Posterior vena cava (tissue), 2 donors: ENCODE data around the gene PPIAL4G. TPM values are rescaled to one million over a fixed set of nuclear protein-coding genes. Genes with fewer than 3 reads are reported as not detected.
"Not testable (repeated sequence)": the region's sequence is repeated elsewhere in the genome, so short reads cannot be mapped to it uniquely, and the experiment has no call there.

Experiments
- DNase-seq: peaks from one replicate; pipeline ENCODE4 v3.0.0-alpha.2; 2020; ENCODE audit warnings: low spot score
- intact Hi-C, 2 donors: fragments of 100-400 bp; cut with DNase I; formaldehyde crosslinking; loops; one replicate each; pipeline versions ENCODE4 v1.14.1 to v1.14.2; 2022 to 2023
- long read RNA-seq, 2 donors: library from polyadenylated mRNA; unstranded; transcript quantifications; one replicate each; pipeline ENCODE4 v2.0.0, GENCODE V29; 2020 to 2021
- total RNA-seq, 2 donors: library from RNA; stranded (reverse); fragmentation: NEBNext Ultra II Directional; extraction: Animal tissue kit (Norgen Biotek cat#: 25700); gene quantifications; one replicate each; pipeline ENCODE4 v1.2.1, GENCODE V29; 2021
- donor health status: DM: yes; HTN: yes; CAD: no.
- donor health status: DM: yes; HTN: yes; CAD: no.

The PPIAL4G gene
- total RNA-seq, result not detected
- long read RNA-seq, donor 1, result 0 reads
- long read RNA-seq, donor 2, result 0 reads

- DNase-seq, intact Hi-C loops: not testable (repeated sequence)
Observed at GRCh38 chr1:148483029-148483428, at the start of gene PPIAL4G. Gene PPIAL4G (minus strand): TSS chr1:148483302. CDS start chr1:148483252, 50 bp downstream.

GRCh38 chr1:148532158-148532557 lies 49.1 kb upstream of the PPIAL4G start:
- intact Hi-C loops, result not testable (repeated sequence)

GRCh38 chr1:148529101-148529567 lies 46.0 kb upstream of the PPIAL4G start:
- intact Hi-C loops, result not testable (repeated sequence)
- peak; percentile 58 for DNase-seq

More at GRCh38 chr1:148532158-148532557, 49.1 kb upstream of the PPIAL4G start:
- DNase-seq, result not testable (repeated sequence)

- DNase-seq, result not testable (repeated sequence)
Observed at GRCh38 chr1:148528591-148528990, 45.5 kb upstream of the PPIAL4G start.

GRCh38 chr1:148526587-148526986 lies 43.5 kb upstream of the PPIAL4G start:
- intact Hi-C loops, DNase-seq: not testable (repeated sequence)

More at GRCh38 chr1:148528591-148528990, 45.5 kb upstream of the PPIAL4G start:
- intact Hi-C loops, result not testable (repeated sequence)

- intact Hi-C loops, DNase-seq: not testable (repeated sequence)
Observed at GRCh38 chr1:148523205-148524144, 40.4 kb upstream of the PPIAL4G start.

GRCh38 chr1:148522561-148523204 lies 39.6 kb upstream of the PPIAL4G start:
- intact Hi-C loops, result not testable (repeated sequence)
- DNase-seq, result peak; percentile 94

GRCh38 chr1:148522072-148522471 lies 39.0 kb upstream of the PPIAL4G start:
- DNase-seq, result peak; percentile 95
- intact Hi-C loops, result not testable (repeated sequence)

GRCh38 chr1:148514310-148514709 lies 31.2 kb upstream of the PPIAL4G start:
- intact Hi-C loops, result not testable (repeated sequence)

GRCh38 chr1:148512571-148513184 lies 29.6 kb upstream of the PPIAL4G start:
- DNase-seq, intact Hi-C loops: not testable (repeated sequence)

More at GRCh38 chr1:148514310-148514709, 31.2 kb upstream of the PPIAL4G start:
- DNase-seq, result not testable (repeated sequence)

GRCh38 chr1:148493933-148494332 lies 10.8 kb upstream of the PPIAL4G start:
- DNase-seq, intact Hi-C loops: not testable (repeated sequence)

GRCh38 chr1:148481134-148481533 lies 2.0 kb downstream of the PPIAL4G start:
- intact Hi-C loops, DNase-seq: not testable (repeated sequence)

GRCh38 chr1:148459694-148460093 lies 23.4 kb downstream of the PPIAL4G start:
- DNase-seq, intact Hi-C loops: not testable (repeated sequence)

GRCh38 chr1:148458901-148459581 lies 24.1 kb downstream of the PPIAL4G start:
- intact Hi-C loops, result not testable (repeated sequence)

GRCh38 chr1:148458398-148458797 lies 24.7 kb downstream of the PPIAL4G start:
- intact Hi-C loops, DNase-seq: not testable (repeated sequence)

More at GRCh38 chr1:148458901-148459581, 24.1 kb downstream of the PPIAL4G start:
- DNase-seq, result peak; percentile 80

GRCh38 chr1:148452845-148453244 lies 30.3 kb downstream of the PPIAL4G start:
- intact Hi-C loops, result not testable (repeated sequence)

GRCh38 chr1:148439654-148440325 lies 43.3 kb downstream of the PPIAL4G start:
- not testable (repeated sequence) for DNase-seq

More at GRCh38 chr1:148452845-148453244, 30.3 kb downstream of the PPIAL4G start:
- DNase-seq, result not testable (repeated sequence)

GRCh38 chr1:148435406-148435805 lies 47.7 kb downstream of the PPIAL4G start:
- DNase-seq, result no peak
- intact Hi-C loops, result no loop called here

More at GRCh38 chr1:148439654-148440325, 43.3 kb downstream of the PPIAL4G start:
- intact Hi-C loops, result not testable (repeated sequence)
